AG04450 (cell line): ENCODE results near the gene NDUFAF3. TPM values are rescaled to one million over a fixed set of nuclear protein-coding genes. Genes with fewer than 3 reads are reported as not detected.

Experiments used
- CTCF ChIA-PET: fragments of 300-600, 350-600 bp; formaldehyde crosslinking; extraction: SDS; loops from one replicate; lab custom pipeline; 2022; ENCODE audit warnings: antibody characterized with exemption, inconsistent platforms; lab: Charles Lee
- POLR2A ChIA-PET: fragments of 350-600 bp; formaldehyde crosslinking; extraction: SDS; loops from one replicate; lab custom pipeline; 2021; ENCODE audit warnings: antibody characterized with exemption, inconsistent platforms; lab: Yijun Ruan, JAX
- DNase-seq: peaks from one replicate; pipeline ENCODE4 v3.0.0-alpha.2; 2011; ENCODE audit warnings: low read depth, low spot score
- H3K27ac ChIP-seq: one replicate; pipeline ENCODE4 v1.5.1; 2012; ENCODE audit warnings: low read depth, low read length, control low read depth
- H3K27me3 ChIP-seq: one replicate; pipeline ENCODE4 v1.6.0; 2012; ENCODE audit warnings: low read length; ENCODE audit not compliant: control insufficient read depth, insufficient read depth
- H3K4me3 ChIP-seq: 2 replicates; pipeline ENCODE4 v1.5.1; 2011; ENCODE audit warnings: mild to moderate bottlenecking, low read depth, low read length, control low read depth
- H3K9me3 ChIP-seq: 2 replicates; pipeline ENCODE4 v1.5.1; 2012; ENCODE audit warnings: low read length; ENCODE audit not compliant: control insufficient read depth, insufficient read depth
- CTCF ChIP-seq: IDR thresholded peaks from 2 replicates; pipeline ENCODE4 v1.5.1; 2011; ENCODE audit warnings: low read depth, low read length, control low read depth, inconsistent platforms
- polyA plus RNA-seq: library from polyadenylated mRNA; depleted of rRNA; stranded (reverse); fragments of >200 nt; gene quantifications from 2 replicates; pipeline ENCODE4 v1.2.3, GENCODE V29; 2011

NDUFAF3 gene
- polyA plus RNA-seq, 1 experiment: 47.0 TPM

DNA sequence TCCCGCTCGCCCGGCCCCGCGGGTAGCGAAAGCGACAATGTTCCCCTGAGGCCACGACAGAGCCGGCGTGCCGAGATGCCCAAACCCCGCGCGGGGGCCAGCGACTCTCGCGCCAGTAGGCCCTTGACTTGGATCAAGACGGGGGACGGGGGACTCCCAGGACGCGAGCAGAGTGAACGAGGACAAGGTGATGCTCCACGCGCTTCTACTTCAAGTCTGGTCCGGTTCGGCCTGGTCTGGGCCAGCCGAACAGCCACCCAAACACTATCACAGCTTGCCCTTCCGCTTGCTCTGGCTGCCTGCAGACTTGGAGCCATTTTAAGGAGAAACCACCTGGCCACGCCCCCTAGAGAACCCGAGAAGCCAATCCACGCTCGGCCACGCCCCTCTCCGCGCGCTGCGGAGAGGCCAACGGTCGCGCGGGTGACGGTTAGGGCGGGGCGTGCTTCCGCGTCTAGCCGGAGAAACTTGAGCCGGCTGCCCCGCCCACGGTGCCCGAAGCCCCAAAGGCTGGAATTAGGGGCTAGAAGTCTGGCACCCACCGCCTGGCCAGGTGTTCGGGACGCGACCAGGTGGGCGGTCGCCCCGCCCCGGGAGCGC, 608 bp upstream of the NDUFAF3 start:
- ChIA-PET CTCF (interaction anchor here (0.9 to 3.8 kb wide), 12 partner anchors 10 to 282 kb away, joined by 3 to 24 read pairs (median 5); partner anchors contain the start of genes P4HTM, QRICH1 and WDR6), POLR2A (interaction anchor here (0.6 to 4.1 kb wide), 21 partner anchors 8 to 449 kb away, joined by 3 to 74 read pairs (median 5); partner anchors contain the start of genes DAG1, IMPDH2, LAMB2 and P4HTM)
- Histone ChIP-seq H3K27me3 (no peaks in the 10 kb centered on the region), H3K4me3 (peak overlapping the region; percentile 98), H3K9me3 (no peaks in the 10 kb centered on the region; the same call in 1 of the 2 replicates), H3K27ac (peak overlapping the region; percentile 90)
- no peak for TF ChIP-seq CTCF
- peak; percentile 92 for DNase-seq

DNA sequence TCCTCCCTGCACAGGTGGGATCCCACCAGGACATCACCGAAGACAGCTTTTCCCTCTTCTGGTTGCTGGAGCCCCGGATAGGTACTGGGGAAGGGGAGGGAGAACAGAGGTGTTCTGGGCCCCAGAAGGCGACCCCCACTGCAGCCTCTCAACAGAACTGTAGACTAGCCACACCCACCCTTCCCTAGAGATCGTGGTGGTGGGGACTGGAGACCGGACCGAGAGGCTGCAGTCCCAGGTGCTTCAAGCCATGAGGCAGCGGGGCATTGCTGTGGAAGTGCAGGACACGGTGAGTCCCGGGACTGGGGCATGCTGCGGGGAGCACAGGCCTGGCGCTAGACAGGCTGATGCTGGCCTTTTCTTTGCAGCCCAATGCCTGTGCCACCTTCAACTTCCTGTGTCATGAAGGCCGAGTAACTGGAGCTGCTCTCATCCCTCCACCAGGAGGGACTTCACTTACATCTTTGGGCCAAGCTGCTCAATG, 809 bp downstream of the NDUFAF3 start:
- POLR2A ChIA-PET: interaction anchor here (0.7 to 4.1 kb wide), 7 partner anchors 9 to 447 kb away, joined by 3 to 74 read pairs (median 6); partner anchors contain the start of genes DAG1, P4HTM, QRICH1 and USP19
- DNase-seq: no peak

GRCh38 chr3:49023775-49024174, 1.9 kb downstream of the NDUFAF3 start:
- H3K27ac ChIP-seq: no peak overlapping the region
- H3K27me3 ChIP-seq: no peaks in the 10 kb centered on the region
- H3K4me3 ChIP-seq: no peak overlapping the region
- no peak for DNase-seq
- CTCF ChIA-PET: interaction anchor here (1.0 kb wide), 1 partner anchor 10 kb away, joined by 3 read pairs; no protein-coding TSS in a partner anchor
- TF ChIP-seq CTCF: no peak
- no peaks in the 10 kb centered on the region; the same call in 1 of the 2 replicates for H3K9me3 ChIP-seq
- POLR2A ChIA-PET: interaction anchor here (0.7 to 4.1 kb wide), 3 partner anchors 8 to 70 kb away, joined by 3 to 74 read pairs (median 4); partner anchors contain the start of genes QRICH1 and WDR6

More for the DNA sequence above, 809 bp downstream of the NDUFAF3 start:
- TF ChIP-seq CTCF: no peak
- CTCF ChIA-PET: interaction anchor here (0.7 to 3.8 kb wide), 16 partner anchors 9 to 95 kb away, joined by 3 to 24 read pairs (median 4); partner anchors contain the start of genes P4HTM, QRICH1 and WDR6
- no peaks in the 10 kb centered on the region; the same call in 1 of the 2 replicates for H3K9me3 ChIP-seq
- no peaks in the 10 kb centered on the region for H3K27me3 ChIP-seq
- H3K4me3 ChIP-seq: peak overlapping the region; percentile 98
- H3K27ac ChIP-seq: peak overlapping the region; percentile 90

GRCh38 chr3:49024449-49024848, 2.5 kb downstream of the NDUFAF3 start:
- CTCF ChIA-PET: interaction anchor here (1.0 kb wide), 1 partner anchor 11 kb away, joined by 3 read pairs; no protein-coding TSS in a partner anchor
- POLR2A ChIA-PET: no interaction called here

More at GRCh38 chr3:49024449-49024848, 2.5 kb downstream of the NDUFAF3 start:
- no peak for TF ChIP-seq CTCF
- no peaks in the 10 kb centered on the region; the same call in 1 of the 2 replicates for H3K9me3 ChIP-seq
- no peaks in the 10 kb centered on the region for H3K27me3 ChIP-seq
- H3K4me3 ChIP-seq: no peak overlapping the region
- DNase-seq: no peak
- no peak overlapping the region for H3K27ac ChIP-seq
